WTC11 (cell line): ENCODE data around the gene SBF2.

Source experiments
- ATF2 ChIP-seq: sonication (generic); formaldehyde crosslinking; IDR thresholded peaks from 2 replicates; pipeline ENCODE4 v1.8.1; 2022; ENCODE audit warnings: low read depth, missing genetic modification reagents, borderline replicate concordance
- CTCF ChIP-seq: fragments of 200-600 bp; IDR thresholded peaks from 2 replicates; pipeline ENCODE4 v1.8.0; 2022; ENCODE audit warnings: antibody characterized with exemption
- ELF4 ChIP-seq: sonication (generic); formaldehyde crosslinking; IDR thresholded peaks from 2 replicates; pipeline ENCODE4 v1.8.1; 2022; ENCODE audit warnings: low read depth, mild to moderate bottlenecking, moderate library complexity, missing genetic modification reagents
- IRF1 ChIP-seq: sonication (generic); formaldehyde crosslinking; IDR thresholded peaks from 2 replicates; pipeline ENCODE4 v1.8.0; 2023; ENCODE audit warnings: missing genetic modification reagents
- RELA ChIP-seq: sonication (generic); formaldehyde crosslinking; IDR thresholded peaks from 2 replicates; pipeline ENCODE4 v1.8.1; 2022; ENCODE audit warnings: missing genetic modification reagents, mild to moderate bottlenecking, borderline replicate concordance
- TEAD1 ChIP-seq: sonication (generic); formaldehyde crosslinking; IDR thresholded peaks from 2 replicates; pipeline ENCODE4 v1.8.0; 2022; ENCODE audit warnings: mild to moderate bottlenecking, missing genetic modification reagents
- ZNF512 ChIP-seq: sonication (generic); formaldehyde crosslinking; IDR thresholded peaks from 2 replicates; pipeline ENCODE4 v1.8.1; 2022; ENCODE audit warnings: missing genetic modification reagents, borderline replicate concordance
- ZNF671 ChIP-seq: fragments of 250-450 bp; sonication (Bioruptor Pico); IDR thresholded peaks from 2 replicates; pipeline ENCODE4 v1.8.0; 2021; ENCODE audit warnings: mild to moderate bottlenecking

GRCh38 chr11:10117709-10118351, 176.2 kb downstream of the SBF2 start:
- TF ChIP-seq ATF2 (CRISPR knock-in tag) (no peak), CTCF (no peak), TEAD1 (no peak), IRF1 (CRISPR knock-in tag) (no peak), RELA (CRISPR knock-in tag) (no peak), ZNF512 (CRISPR knock-in tag) (no peak), ELF4 (CRISPR knock-in tag) (no peak), ZNF671 (no peak)
